Activated T-cell treated with anti-CD3 and anti-CD28 coated beads for 4 hours (primary cell): Measurements from ENCODE around the gene BRAT1.
"Not testable (repeated sequence)": the region's sequence is repeated elsewhere in the genome, so short reads cannot be mapped to it uniquely, and the experiment has no call there.

Experiments used
- DNase-seq: peaks from one replicate; pipeline ENCODE4 v3.0.0-alpha.2; 2020

The BRAT1 gene

DNA sequence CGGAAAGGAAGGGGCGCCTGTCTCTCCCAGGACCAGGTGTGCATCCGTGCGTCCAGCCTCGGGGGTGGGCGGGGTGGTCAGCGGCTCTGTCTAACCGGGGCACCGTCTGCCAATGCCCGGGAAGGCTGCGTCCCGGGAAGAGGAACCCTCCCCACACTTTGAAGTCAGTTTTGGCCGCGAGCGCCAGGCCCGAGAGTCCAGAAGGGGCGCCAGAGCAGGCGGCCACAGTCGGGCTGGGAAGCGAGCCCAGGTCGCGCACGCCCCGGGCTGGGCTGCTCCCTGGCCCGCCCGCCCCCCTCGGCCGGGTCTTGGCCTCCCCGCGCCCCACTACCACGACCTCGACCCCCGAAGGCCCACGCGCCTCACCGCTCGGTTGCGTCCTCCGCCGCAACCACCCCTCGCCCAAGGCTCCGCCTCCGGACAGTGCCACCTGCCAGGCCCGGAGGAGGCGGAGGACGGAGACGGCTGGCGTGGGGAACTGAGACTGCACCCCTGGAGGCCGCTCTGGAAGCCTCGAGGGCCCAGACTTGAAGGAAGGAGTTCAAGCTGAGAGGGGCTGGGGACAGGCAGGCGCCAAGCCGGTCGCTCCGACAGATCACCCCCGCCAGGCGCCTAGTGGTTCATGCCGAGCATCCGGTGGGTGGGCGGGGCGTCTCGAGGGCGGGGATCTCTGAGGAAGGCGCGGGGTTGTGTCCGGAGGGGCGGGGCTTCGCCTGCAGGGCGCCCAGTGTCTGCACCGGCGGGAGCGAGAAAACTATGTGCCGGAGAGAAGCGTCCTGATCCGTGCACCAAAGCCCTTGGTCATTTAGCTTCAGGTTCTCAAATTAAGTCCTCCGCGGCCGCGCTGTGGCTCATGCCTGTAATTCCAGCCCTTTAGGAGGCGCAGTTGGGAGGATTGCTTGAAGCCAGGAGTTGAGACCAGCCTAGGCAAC lies at the start of gene BRAT1:
Gene BRAT1 (minus strand): TSS at position 404 of the 932 bp plus-strand sequence. CDS start 1,093 bp downstream, outside the sequence.
- DNase-seq = peak; percentile 95

DNA sequence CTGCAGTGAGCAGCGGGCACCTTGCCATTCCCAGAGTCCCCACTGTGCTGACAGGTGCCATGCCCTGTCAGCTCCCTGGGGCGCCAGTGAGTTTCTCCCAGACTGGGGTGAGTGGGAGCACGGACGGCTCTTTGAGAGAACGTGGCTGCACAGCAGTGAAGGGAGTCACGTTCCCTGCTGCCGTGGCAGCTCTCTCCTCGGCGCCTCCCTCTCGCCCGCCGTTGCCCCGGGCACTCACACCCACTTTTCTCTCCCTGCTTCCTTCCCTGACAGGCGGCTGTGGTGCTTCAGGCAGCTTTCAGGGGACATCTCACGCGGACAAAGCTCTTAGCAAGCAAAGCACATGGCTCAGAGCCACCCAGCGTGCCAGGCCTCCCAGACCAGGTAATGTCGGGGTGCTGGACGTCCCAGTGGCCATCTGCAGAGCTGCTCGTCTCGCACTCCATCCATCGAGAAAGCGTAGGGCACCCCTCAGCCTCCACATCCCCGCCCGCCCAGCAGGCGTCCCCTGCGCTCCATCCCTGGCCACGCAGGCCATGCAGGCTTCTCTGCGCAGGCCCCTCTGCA lies 49.4 kb upstream of the BRAT1 start:
- DNase-seq = no peak

GRCh38 chr7:2603044-2603965 lies 48.0 kb upstream of the BRAT1 start:
- no peak for DNase-seq

GRCh38 chr7:2602406-2603043 lies 47.2 kb upstream of the BRAT1 start:
- no peak for DNase-seq

DNA sequence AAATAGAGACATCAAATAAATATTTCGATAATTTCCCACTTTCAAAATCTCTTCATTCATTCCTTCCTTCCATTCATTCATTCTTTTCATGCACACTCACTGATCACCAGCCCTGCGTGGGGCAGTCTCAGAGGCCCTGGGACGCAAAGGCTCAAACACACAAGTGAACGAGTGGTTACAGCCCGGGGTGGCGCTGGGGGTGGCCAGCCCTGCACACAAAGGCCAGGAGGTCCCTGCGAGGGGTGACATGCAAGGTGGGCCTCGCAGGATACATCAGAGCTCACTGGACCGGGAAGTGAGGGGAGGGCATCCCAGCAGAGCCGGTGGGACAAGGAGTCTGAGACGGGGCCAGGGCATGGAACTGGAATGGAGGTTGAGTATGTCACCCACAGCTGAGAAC lies 46.6 kb upstream of the BRAT1 start:
- no peak for DNase-seq

DNA sequence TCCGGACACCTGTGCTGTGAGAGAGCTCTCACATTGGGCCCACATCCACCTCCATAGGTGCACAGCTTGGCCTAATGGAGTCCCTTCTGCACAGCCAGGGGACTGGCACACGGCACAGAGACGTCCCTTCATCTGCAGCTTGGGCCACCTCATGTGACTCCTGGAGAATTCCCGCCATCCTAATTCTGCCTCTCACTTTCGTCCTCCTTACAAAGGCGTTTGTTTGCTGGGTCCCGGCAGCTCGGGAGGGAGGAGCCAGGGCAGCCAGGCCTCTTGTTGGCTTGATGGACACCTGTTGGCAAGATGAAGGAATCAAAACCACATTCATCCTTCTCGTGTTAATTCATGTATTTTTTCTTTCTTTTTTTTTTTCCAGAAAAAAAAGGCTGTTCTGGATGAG lies 45.7 kb upstream of the BRAT1 start:
- no peak for DNase-seq

- DNase-seq = no peak
Observed at GRCh38 chr7:2598154-2598823, 43.0 kb upstream of the BRAT1 start.

DNA sequence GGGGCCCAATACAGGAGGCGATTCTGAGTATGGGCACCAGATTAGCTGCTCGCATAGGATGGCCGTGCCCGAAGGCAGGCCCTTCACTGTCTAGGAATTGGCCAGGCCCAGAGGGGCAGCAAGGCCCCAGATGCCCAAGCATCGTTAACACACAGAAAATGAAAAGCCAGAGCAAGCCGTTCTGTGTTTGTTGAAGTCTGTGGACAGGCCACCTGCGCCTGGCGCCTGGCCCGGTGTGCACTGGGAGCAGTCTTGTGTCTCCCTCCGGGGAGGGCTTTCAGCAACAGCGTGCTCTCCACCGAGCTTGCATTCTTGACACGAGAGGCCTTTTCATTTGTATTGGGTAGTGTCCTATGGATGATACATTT lies 41.9 kb upstream of the BRAT1 start:
- DNase-seq = no peak

- DNase-seq = no peak
Observed at GRCh38 chr7:2596464-2597272, 41.3 kb upstream of the BRAT1 start.

DNA sequence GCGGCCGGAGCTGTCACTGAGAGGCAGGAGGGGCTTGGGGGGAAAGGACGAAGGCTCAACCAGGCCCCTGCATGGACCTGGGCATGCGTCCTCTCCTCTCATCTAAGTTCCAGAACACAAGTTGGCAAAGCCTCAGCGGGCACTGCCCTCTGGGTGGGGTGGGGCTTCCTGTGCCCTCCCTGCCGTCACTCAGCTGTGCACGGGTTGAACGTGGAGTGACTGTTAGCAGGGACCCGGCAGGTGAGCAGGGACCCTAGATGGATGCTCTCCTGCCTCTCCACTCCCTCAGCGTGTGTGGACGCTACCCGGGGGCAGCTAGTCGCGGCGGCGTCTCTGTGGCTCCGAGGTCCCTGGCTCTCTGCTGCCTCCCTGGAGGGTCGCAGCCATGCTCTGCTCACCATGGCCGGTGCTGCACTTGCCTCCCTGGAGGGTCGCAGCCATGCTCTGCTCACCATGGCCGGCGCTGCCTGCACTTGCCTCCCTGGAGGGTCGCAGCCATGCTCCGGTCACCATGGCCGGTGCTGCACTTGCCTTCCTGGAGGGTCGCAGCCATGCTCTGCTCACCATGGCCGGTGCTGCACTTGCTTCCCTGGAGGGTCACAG lies 40.0 kb upstream of the BRAT1 start:
- no peak for DNase-seq

DNA sequence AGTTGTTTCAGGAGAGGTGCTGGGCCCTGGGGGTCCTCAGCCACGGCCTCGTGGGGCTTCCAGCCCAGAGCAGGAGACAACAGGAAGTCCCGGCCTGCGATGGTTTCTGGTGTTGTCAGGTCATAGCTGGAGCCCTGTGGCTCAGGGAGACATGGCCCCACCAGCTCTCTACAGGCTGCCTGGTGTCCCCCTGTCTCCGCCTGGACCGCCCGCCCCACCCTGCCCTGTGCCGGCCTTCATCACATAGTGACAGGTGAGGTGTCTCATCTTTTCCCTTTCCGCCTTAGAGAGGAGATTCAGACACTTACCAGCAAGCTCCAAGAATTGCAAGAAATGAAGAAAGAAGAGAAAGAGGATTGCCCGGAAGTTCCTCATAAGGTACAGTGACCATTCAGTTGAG lies 39.3 kb upstream of the BRAT1 start:
- no peak for DNase-seq

- no peak for DNase-seq
Observed at GRCh38 chr7:2593036-2593727, 37.9 kb upstream of the BRAT1 start.

- no peak for DNase-seq
Observed at GRCh38 chr7:2592375-2592865, 37.1 kb upstream of the BRAT1 start.

DNA sequence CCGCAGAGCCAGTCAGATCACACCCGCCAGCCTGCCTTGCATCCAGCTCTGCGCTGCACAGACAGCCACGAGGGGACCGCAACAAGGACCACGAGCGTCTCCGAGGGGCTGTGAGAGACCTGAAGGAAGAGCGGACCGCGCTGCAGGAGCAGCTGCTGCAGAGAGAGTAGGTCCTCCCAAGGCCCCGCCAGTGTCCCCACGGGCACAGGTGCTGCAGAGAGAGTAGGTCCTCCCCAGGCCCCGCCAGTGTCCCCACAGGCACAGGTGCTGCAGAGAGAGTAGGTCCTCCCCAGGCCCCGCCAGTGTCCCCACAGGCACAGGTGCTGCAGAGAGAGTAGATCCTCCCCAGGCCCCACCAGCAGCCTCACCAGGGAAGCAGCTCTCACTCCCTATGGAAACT lies 34.6 kb upstream of the BRAT1 start:
- DNase-seq = not testable (repeated sequence)

- DNase-seq = no peak
Observed at GRCh38 chr7:2589341-2589740, 34.0 kb upstream of the BRAT1 start.

DNA sequence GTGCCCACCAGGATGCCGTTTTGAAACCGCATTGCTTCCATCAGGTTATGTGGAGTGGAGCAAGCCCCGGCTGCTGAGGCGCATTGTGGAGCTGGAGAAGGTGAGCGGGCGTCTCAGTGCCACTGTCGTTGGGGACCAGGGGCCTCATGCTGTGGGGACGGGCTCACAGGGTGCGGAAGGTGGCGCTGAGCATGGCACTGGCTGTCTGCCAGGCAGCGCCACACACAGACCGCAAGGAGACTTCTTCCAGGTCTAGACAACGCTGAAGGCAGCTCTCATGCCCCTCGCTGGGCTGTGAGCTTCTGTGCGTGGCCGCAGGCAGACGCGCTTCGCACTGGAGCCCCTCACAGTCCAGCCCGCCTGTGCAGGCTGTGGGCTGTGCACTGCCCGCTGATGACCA lies 32.5 kb upstream of the BRAT1 start:
- no peak for DNase-seq

GRCh38 chr7:2587134-2587533 lies 31.8 kb upstream of the BRAT1 start:
- DNase-seq = no peak

- no peak for DNase-seq
Observed at GRCh38 chr7:2586326-2587020, 31.1 kb upstream of the BRAT1 start.

- DNase-seq = no peak
Observed at GRCh38 chr7:2585446-2585845, 30.1 kb upstream of the BRAT1 start.
